Glomerular visceral epithelial cell (primary cell): ENCODE results near the gene CC2D2A.
"Not testable (repeated sequence)": the region's sequence is repeated elsewhere in the genome, so short reads cannot be mapped to it uniquely, and the experiment has no call there.

ENCODE experiments used
- DNase-seq: peaks from one replicate; pipeline ENCODE4 v3.0.0-alpha.2; 2016; ENCODE audit errors: extremely low spot score

Gene CC2D2A

DNA sequence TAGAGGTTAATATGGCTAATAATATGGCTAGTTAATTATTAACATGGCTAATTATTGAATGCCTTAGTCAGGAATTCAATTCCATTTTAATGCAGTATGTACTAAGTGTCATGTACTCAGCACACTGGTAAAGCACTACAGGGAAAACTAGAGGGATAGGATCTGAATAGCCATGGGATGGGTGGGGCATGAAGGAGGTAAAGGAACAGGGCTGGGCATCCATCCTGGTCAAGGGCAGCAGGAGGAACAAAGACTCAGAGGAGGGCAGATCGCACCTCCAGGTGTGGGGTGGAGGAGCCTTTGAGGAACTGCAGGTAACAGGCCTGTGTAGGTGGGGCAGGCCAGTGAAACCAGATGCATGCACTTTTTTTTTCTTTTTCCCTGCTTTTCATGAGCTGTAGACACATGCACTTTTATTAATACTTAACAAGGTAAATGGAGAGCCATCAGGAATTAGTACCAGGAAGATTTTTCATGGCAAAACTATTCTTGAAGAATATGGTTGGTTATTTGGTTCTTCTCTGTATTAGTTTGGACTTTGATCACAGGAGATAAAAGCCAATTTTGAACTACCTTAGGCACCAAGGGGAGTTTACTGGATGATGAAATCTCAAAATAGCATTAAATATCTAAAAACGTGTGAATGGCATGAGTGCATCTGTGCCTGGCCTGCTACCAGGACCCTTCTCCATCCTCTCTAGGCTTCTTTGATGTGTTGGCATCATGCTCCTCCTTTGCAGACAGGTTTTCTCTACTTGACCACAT lies 88.3 kb downstream of the CC2D2A start:
- no peak for DNase-seq

DNA sequence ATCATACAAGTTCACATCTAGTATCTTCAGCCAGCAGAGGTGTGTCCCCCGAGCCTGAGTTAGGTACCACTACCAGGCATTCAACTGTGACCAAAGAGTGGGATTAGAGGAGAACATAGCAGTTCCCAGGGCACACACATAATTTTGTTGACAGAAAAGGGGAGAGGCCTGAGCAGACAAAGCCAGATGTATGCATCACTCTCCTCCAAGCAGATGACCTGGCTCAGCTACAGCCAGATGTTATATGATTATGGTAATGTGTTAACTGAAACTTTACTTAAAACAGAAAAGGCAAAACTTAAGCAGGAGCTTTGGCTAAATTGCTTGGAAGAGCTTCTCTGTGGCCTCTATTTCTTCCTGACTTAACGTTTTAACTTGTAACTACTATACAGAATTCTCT lies 88.9 kb downstream of the CC2D2A start:
- DNase-seq: no peak

DNA sequence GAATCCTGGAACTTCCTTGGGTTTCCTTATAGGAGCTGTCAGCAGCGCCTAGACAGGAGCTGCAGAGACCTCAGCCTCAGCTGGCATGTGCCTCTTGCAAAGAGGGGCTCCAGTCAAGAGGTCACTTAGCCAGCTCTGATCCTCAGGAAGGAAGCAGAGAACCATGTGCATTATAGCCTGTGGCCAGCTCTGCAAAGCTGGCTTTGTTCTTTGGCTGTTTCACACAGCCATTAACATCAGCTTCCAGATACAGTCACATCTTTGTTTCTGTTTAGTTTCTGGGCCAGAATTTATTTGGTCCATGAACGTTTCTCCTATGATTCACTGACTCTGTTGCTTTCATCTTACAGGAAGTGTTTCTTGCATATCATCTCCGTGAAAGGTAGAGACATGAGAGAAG lies 92.4 kb downstream of the CC2D2A start:
- DNase-seq: no peak

- DNase-seq: no peak
These were observed 92.9 kb downstream of the CC2D2A start for GRCh38 chr4:15562623-15563022.

DNA sequence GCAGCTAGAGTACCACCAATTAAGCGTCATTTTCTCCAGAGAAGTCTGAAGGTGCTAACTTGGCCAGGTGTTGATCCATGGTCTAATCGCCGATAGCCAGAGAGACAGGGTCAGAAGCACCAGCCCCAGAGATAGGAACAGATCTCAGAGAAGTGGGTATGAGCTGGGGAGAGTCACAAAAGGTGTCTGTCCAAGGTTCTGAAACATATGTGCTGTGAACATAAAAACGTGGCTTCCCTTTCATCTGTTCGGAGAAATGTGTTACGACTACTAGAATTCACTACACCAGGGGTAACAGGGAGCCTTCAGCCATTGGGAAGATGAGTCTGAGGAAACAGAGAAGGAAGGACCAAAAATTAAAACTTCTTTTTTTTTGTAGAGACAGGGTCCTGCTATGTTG lies 94.2 kb downstream of the CC2D2A start:
- DNase-seq: no peak

- no peak for DNase-seq
These were observed 99.1 kb downstream of the CC2D2A start for GRCh38 chr4:15568821-15569220.

DNA sequence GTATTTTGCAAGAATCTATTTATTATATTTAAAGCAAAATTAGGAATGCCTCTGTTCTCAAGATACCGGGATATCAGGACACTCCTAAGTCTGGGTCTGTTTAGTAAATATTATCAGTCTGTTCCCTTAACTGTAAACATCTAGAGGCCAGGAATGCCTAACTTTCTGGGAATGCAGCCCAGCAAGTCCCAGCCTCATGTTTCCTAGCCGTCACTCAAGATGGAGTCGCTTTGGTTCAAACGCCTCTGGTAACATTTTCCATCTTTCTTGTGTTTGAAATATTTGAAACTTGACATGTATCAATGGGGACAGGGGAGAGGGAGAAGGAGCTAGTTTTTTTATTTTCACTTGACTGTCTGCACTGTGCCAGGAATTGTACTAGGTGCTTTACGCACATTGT lies 100.1 kb downstream of the CC2D2A start:
- DNase-seq: no peak

GRCh38 chr4:15575966-15576365 lies 106.3 kb downstream of the CC2D2A start:
- no peak for DNase-seq

GRCh38 chr4:15577508-15577907 lies 107.8 kb downstream of the CC2D2A start:
- no peak for DNase-seq

- no peak for DNase-seq
These were observed 115.1 kb downstream of the CC2D2A start for GRCh38 chr4:15584785-15585184.

DNA sequence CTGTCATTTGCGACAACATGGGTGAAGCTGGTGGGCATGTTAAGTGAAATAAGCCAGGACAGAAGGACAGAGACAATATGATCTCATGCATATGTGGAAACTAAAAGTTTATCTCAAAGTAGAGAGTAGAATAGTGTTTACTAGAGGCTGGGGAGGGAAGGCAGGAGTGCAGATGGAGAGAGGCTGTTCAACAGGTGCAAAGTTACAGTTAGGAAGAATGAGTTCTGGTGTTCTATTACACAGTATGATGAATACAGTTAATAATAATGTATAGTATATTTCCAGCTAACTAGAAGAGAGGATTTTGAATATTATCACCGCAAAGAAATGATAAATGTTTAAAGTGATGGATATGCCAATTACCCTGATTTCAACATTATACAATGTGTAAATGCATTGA lies 115.6 kb downstream of the CC2D2A start:
- DNase-seq: no peak

DNA sequence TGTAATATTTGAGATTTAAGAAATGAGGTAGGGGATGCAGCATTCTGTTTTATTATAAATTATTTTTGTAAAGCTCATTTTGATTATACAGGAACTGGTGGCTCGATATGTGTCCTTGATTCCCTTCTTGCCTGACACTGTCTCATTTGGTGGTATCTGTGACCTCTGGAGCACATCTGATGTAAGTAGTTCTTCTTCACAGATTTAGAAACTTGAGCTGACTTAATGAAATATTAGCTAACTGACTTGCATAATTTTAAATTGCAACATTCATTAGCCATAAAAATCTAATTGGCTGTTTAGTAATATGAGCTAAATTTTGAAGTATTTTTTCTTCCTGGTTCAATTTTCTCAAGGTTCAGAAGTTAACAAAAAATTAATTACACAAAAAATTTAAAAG lies 116.4 kb downstream of the CC2D2A start:
- no peak for DNase-seq

- no peak for DNase-seq
These were observed 118.0 kb downstream of the CC2D2A start for GRCh38 chr4:15587649-15588048.

DNA sequence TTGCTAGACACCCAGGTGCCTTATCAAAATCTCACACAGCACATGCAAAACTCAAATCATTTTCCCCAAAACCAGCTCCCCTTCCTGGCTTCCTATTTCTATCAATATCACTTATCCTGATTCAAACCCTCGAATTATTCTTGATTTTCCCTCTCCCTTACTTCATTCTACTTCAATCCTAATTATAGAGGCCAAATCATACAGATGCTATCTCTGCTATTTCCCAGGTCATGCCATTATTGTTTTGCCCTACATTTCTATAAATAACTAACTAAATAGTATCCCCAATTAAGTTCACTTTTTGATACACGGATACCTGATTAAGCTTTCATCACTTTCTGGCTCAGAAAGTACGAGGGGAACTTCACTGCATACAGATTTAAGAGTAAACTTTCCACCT lies 123.1 kb downstream of the CC2D2A start:
- DNase-seq: no peak

DNA sequence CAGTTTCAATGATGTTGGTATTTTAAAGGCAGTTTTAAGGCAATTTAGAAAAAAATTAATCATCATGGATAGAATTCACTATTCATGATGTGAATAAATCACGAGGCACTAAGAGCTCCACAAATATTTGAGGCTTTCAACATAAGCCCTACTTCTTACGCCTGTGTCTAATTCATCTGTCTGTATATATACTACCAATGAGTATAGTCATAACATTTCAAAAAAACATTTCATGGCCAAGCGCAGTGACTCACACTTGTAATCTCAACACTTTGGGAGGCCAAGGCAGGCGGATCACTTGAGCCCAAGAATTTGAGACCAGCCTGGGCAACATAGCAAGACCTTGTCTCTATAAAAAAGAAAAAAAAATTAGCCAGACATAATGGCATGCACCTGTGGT lies 129.0 kb downstream of the CC2D2A start:
- no peak for DNase-seq

GRCh38 chr4:15600176-15600575 lies 130.5 kb downstream of the CC2D2A start:
- no peak for DNase-seq

DNA sequence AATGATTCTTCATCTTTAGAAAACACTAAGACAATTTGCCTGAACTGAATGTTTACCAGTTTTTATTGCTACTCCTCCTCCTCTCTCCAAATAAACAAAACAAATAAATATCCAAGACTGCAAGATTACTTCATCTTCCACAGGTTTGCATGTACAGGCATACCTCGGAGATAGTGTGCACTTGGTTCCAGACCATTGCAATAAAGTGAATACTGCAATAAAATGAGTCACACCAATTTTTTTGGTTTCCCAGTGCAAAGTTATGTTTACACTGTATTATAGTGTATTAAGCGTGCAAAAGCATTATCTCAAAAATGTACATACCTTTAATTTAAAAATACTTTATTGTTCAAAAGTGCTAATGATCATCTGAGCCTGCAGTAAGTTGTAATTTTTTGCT lies 132.2 kb downstream of the CC2D2A start:
- DNase-seq: no peak

DNA sequence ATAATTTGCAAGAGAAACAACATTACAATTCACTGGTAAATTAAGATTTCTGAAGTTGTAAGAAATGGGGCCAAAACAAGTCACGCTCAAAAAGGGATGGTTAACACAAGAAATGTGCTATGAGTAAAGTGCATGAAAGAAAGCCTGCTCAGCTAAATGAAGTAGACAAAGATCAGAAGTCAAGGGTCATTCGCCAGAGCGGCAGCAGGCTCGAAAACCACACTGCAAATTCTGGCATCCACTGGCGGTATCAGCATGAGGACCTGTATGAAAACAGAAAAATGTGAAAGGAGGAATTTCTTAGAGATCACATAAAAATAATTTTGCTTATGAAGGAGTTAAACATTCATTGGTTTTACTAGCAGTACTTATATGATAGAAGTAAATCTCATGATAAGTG lies 135.9 kb downstream of the CC2D2A start:
- no peak for DNase-seq

DNA sequence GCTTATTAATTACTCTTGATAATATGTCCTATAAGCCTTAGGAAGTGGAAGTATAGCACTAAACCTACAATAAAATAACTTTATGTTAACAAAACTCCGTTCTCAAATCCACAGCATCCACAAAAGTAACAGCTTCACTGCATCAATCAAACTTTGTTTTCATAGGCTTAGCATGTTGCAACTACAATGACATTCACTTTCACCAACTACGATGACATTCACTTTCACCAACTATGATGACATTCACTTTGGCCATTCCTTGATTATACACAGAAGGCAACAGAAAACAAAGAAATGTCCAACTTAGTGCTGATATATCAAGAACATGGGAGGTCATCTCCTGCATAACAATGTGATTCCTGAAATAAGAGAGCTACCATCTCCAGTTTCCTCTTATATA lies 141.2 kb downstream of the CC2D2A start:
- DNase-seq: no peak

GRCh38 chr4:15612136-15612535 lies 142.5 kb downstream of the CC2D2A start:
- DNase-seq: no peak

GRCh38 chr4:15614891-15615290 lies 145.2 kb downstream of the CC2D2A start:
- not testable (repeated sequence) for DNase-seq

GRCh38 chr4:15617407-15617806 lies 147.7 kb downstream of the CC2D2A start:
- DNase-seq: not testable (repeated sequence)

GRCh38 chr4:15636818-15637217 lies 167.1 kb downstream of the CC2D2A start:
- no peak for DNase-seq

DNA sequence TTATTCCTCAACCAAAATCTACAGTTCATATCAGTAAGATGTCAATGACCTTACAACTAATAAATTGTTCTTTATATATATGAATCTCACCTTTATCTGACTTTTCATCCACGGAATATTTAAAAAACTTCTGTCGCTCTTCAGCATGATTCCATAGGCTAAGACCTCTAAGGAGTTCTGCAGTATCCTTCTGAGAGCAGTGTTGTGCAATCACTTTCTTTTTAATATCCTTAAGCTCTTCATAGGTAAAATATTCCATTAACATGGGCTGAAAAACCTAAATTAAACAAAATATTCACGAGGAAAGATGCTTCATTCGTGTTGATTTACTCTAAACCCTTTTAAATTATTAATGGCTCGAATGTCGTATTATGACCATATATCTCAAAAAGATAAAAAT lies 168.7 kb downstream of the CC2D2A start:
- DNase-seq: no peak
